Pulmonary artery endothelial cell (primary cell): ENCODE measurements around the gene PTPN14. TPM values are rescaled to one million over a fixed set of nuclear protein-coding genes. Genes with fewer than 3 reads are reported as not detected.
A peak's percentile ranks its signal among the peaks of the same experiment; 100 is the strongest.

Experiments
- DNase-seq: peaks from one replicate; pipeline ENCODE4 v3.0.0-alpha.2; 2011; ENCODE audit warnings: low read depth, low spot score
- total RNA-seq: library from RNA; depleted of rRNA; stranded (reverse); fragments of >200 nt; gene quantifications from 2 replicates; pipeline ENCODE4 v1.2.3, GENCODE V29; 2014

Gene PTPN14
- total RNA-seq, 1 donor from 2014 or later = 58.9 TPM

DNA sequence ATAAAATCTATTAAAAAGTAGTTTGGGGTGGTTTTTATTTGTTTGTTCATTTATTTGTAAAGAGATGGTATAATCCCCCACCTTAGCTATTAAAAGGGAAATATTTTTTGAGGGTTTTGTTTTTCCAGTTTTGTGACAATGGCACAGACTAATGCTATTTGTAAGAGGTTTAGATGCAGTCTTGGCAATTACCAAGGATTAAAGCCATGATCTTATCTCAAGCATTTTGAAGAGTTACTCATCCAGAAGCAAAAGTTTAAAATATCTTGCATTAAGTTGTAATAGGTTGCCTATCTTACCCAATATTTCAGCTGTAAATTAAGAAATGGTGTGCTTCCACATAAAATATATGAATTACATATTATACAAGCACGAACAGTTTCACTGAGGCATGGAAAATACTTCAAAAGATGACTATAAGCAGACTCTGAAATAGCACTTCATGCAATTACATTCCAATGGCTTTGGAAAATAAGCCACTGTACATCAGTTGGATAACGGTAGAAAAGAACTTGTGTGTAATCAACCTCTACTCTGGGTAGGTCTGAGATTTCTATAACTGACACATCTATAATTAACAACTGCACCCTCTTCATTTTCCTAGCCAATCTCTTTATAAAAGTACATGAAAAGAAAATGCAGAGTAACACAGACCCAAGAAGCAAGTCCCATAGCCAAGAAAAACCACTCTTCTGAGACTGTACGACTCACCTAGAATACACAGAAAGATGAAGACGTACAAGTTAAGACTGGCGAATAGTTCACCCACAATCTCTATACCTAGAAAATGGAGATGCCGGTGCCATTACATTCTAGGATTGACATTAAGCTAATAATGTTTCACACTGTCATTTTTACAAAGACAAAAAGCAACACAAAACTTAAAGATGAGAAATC, 95.2 kb downstream of the PTPN14 start:
- no peak for DNase-seq

DNA sequence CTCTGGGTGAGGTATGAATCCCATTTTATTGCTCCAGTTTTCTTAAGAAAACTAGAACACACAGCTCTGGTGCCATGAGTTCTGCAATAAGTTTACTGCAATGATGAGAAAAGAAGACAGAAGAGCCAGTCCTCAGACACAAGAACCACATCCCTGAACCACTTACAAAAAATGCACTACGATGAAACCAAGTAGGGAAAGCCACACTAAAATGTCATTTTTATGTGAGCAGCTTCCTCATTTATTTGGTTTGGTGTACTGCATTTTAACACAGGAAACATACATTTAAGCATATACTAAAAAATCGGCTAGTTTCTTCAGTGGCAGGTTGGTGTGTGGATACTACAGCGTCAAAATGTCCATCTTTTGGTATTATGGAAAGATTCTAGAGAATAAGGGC, 95.9 kb downstream of the PTPN14 start:
- no peak for DNase-seq

- DNase-seq = peak; percentile 51
These were observed 96.6 kb downstream of the PTPN14 start for GRCh38 chr1:214454569-214455396.

- peak; percentile 51 for DNase-seq
These were observed 98.2 kb downstream of the PTPN14 start for GRCh38 chr1:214453109-214453722.

GRCh38 chr1:214452152-214452784, 99.1 kb downstream of the PTPN14 start:
- DNase-seq = no peak

- DNase-seq = no peak
These were observed 99.8 kb downstream of the PTPN14 start for GRCh38 chr1:214451596-214451995.

GRCh38 chr1:214449371-214449770, 102.0 kb downstream of the PTPN14 start:
- no peak for DNase-seq

DNA sequence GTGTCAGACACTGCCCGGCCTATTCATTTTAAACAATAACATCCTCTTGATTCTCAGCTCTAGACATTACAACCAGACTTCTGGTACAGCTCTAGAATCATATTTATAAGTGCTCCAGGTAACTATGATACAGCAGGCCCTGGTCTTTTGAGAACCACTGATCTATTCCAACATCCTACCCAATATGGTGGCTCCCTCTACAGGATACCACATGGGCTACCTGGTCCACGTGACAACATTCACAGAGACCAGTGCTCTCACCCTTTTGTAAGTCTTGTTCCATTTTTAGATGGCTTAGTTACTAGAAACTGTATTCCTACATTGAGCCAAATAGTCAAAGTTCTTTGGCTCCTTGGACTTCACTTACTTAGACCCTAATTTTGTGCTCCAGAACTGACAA, 102.9 kb downstream of the PTPN14 start:
- DNase-seq = no peak

DNA sequence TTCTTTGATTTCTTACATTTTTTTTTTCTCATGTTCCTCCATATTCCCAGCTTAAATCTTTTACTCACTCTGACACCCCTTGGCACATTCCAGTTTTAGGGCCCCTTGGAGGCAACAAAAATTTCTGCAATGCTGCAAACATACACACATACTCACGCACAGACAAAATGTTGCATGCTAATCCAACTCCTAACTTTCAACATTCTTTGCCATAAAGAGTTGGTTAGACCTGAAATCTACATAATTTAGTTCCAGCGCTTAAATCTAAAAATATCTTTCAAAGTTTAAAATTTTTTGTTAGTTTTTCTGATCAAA, 103.9 kb downstream of the PTPN14 start:
- DNase-seq = no peak

DNA sequence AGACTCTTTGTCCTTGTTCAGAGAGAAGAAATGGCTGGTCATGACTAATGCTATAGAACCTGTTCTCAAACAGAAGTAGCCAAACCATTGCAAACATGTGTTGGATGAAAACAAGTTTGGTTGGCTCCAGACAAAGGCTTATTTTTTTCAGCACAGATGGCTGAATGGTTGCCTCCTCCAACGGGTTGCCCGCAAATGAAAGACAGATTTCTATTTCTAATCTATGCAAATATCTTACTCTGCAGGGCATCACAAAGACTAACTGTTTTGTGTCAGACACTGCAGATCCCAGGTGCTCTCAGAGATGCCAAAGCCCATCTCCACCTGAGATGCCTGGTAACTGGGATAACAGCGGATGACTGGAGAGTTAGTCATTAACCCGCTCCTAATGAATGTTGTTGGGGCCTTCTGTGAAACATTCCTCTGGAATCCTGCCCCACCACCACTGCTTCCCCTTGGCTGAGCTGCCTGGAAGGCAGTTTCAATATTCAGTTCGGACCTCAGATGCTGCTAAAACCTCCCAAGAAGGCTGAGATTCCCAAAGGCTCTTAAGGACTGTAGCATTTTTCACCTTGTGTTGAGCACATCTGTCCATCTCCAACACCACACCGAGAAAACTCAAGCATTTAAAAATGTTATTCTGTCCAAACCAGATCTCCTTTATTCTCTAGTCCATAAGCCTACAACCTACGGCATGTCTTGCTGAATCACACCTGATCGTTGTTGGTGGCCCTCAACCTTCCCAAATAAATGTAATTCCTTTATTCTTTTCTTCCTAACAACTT, 104.4 kb downstream of the PTPN14 start:
- peak; percentile 78 for DNase-seq

GRCh38 chr1:214445831-214446614, 105.4 kb downstream of the PTPN14 start:
- no peak for DNase-seq

- no peak for DNase-seq
These were observed 106.2 kb downstream of the PTPN14 start for GRCh38 chr1:214445199-214445598.

DNA sequence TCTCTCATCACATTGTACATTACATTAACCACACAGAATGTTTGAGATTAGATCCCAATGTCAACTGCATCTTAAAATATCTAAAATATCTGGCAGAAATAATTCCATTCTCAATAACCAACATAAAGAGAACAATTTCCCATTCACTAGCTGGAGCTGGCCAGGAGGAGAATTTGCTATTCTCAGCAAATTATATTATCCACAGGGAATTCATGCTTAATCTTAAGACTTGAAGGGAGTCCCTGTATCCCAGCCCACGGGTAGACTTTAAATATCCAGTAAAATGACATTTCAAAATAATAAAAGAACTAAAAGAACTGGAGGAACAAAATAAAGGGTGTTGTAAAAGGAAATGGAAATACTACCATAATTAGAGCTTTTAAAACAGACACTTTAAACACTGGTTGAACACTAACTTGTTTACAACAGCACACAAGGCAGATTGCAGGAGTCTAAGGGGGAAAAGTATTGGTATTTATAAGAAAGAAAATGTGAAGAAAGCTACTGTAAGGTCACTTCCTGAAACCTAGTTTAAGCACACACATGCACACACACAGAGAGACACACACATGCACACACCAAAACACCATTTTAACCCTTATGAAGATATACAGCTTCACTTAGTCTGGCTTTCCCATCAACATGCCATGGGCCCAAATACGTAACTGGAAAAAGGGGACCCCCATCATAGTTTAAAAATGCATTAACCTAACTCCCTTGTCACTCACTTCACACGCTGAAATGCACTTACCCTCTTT, 107.0 kb downstream of the PTPN14 start:
- DNase-seq = no peak

- no peak for DNase-seq
These were observed 110.3 kb downstream of the PTPN14 start for GRCh38 chr1:214441119-214441518.

GRCh38 chr1:214440219-214440965, 111.0 kb downstream of the PTPN14 start:
- no peak for DNase-seq

DNA sequence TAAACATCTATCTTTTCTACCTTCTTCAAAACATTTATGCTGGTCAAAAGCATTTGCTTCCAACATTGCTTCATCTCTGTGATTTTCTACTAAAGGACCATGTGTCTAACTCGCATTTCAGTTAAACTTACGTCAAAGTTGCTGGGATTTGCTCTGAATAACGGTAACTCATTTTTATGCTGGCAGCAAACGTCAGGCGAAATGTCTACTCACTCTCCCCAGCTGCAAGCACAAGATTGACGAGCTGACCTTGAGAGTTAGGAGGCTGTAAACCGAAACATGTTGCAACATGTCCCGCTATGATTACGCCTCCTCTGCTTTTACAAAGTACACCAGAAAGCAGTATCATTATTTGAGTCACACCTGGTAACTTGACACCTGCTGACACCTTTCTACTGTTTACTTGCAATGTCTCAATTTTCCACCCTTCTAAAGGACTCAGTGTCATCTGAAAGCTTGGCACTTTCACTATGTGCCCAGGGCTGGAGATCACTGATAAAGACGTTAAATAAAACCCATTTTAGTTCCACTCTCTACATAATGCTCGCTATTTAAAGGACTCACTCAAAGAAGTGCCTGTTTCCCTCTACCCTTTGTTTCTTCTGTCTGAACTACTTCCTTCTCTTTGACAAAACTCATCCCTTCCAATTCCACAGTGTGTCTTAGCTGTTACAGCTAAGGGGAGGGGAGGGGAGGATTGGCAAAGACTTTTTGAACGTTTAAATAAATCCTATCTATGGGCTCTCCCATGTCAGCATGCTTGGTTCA, 111.9 kb downstream of the PTPN14 start:
- no peak for DNase-seq

GRCh38 chr1:214438530-214438929, 112.9 kb downstream of the PTPN14 start:
- no peak for DNase-seq

DNA sequence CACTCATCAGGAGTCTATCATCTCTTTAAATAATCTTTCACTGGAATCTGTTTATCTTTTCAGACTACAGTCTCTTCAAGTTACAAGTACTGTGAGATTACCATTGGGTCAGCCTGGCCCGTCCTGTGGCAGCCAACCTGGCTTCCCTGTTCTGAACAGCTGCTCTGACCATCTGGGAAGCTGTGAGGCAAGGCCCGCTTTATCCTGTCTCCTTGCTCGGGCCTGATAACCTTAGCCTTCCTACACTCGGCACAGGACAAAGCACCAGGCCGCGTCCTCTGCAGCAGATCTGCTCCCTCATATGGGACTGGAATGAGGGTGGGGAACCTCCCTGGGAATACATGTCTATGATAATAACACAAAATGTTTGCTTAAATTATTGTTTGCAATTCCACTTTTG, 113.3 kb downstream of the PTPN14 start:
- DNase-seq = no peak
